Activated naive CD8-positive, alpha-beta T cell treated with anti-CD3 and anti-CD28 coated beads for 36 hours (primary cell): ENCODE measurements around the gene OR5K3. TPM values are rescaled to one million over a fixed set of nuclear protein-coding genes. Genes with fewer than 3 reads are reported as not detected.
A peak's percentile ranks its signal among the peaks of the same experiment; 100 is the strongest.

Source experiments
- DNase-seq: peaks from one replicate; pipeline ENCODE4 v3.0.0; 2021
- H3K27ac Mint-ChIP-seq: one replicate; pipeline ENCODE4 v1.8.0; 2022; ENCODE audit warnings: mild to moderate bottlenecking, moderate library complexity, mixed read lengths
- H3K27me3 Mint-ChIP-seq: one replicate; pipeline ENCODE4 v1.8.0; 2022; ENCODE audit warnings: mild to moderate bottlenecking, mixed read lengths
- H3K36me3 Mint-ChIP-seq: one replicate; pipeline ENCODE4 v1.8.0; 2021; ENCODE audit warnings: mild to moderate bottlenecking, mixed read lengths
- H3K4me1 Mint-ChIP-seq: one replicate; pipeline ENCODE4 v1.8.0; 2021; ENCODE audit warnings: mixed read lengths
- H3K4me3 Mint-ChIP-seq: one replicate; pipeline ENCODE4 v1.8.0; 2022; ENCODE audit warnings: mild to moderate bottlenecking, moderate library complexity, mixed read lengths
- H3K9me3 Mint-ChIP-seq: one replicate; pipeline ENCODE4 v1.8.0; 2022; ENCODE audit warnings: mixed read lengths
- total RNA-seq, 2 experiments: library from RNA; stranded (reverse); gene quantifications; one replicate each; pipeline ENCODE4 v1.2.3, GENCODE V29; 2021

OR5K3 gene, protein sequence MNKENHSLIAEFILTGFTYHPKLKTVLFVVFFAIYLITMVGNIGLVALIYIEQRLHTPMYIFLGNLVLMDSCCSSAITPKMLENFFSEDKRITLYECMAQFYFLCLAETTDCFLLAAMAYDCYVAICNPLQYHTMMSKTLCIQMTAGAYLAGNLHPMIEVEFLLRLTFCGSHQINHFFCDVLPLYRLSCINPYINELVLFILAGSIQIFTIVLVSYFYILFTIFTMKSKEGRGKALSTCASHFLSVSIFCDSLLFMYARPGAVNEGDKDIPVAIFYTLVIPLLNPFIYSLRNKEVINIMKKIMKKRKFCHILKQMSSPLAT
- not detected for total RNA-seq

DNA sequence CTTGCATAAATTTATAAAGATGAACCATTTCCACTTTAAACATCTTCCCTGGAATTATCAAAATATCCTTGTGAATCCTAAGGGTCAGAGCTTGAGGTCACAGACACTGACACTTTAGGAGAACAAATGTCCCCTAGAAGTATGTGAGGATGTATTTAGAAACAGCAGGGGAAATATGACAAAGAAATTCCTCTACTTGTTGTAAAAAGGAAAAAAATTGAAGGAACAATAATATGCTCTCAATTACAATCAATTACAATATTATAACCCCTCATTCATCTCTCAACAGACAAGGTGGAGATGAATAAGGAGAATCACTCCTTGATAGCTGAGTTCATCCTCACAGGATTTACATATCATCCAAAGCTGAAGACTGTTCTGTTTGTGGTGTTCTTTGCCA, at the start of gene OR5K3:
TSS of gene OR5K3 (plus strand) at position 301 of the 400 bp plus-strand sequence. CDS start at position 301, 0 bp downstream.
- Mint-ChIP-seq H3K9me3 (no peaks in the 10 kb centered on the region), H3K4me1 (no peaks in the 10 kb centered on the region), H3K27ac (no peak within 1 kb of the TSS), H3K4me3 (no peak within 1 kb of the TSS), H3K36me3 (no peaks in the 10 kb centered on the region), H3K27me3 (peaks cover 32% of the 10 kb centered on the region)
- no peak for DNase-seq

DNA sequence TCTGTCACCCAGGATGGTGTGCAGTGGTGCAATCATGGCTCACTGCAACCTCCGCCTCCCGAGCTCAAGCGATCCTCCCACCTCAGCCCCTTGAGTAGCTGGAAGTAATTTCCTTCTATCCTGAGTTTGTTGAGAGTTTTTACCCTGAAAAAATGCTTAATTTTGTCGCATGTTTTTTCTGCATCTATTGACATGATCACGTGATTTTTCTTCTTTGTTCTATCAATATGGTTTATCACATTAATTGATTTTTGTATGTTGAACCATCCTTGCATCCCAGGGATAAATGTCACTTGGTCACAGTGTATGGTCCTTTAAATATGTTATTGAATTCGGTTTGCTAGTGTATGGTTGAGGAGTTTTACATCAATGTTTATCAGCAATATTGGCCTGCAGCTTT, 48.7 kb upstream of the OR5K3 start:
- H3K27me3 Mint-ChIP-seq: peaks cover 25% of the 10 kb centered on the region
- no peak for DNase-seq
- no peaks in the 10 kb centered on the region for H3K4me1 Mint-ChIP-seq
- H3K4me3 Mint-ChIP-seq: no peak overlapping the region
- H3K36me3 Mint-ChIP-seq: no peaks in the 10 kb centered on the region
- H3K9me3 Mint-ChIP-seq: no peaks in the 10 kb centered on the region
- H3K27ac Mint-ChIP-seq: no peak overlapping the region

DNA sequence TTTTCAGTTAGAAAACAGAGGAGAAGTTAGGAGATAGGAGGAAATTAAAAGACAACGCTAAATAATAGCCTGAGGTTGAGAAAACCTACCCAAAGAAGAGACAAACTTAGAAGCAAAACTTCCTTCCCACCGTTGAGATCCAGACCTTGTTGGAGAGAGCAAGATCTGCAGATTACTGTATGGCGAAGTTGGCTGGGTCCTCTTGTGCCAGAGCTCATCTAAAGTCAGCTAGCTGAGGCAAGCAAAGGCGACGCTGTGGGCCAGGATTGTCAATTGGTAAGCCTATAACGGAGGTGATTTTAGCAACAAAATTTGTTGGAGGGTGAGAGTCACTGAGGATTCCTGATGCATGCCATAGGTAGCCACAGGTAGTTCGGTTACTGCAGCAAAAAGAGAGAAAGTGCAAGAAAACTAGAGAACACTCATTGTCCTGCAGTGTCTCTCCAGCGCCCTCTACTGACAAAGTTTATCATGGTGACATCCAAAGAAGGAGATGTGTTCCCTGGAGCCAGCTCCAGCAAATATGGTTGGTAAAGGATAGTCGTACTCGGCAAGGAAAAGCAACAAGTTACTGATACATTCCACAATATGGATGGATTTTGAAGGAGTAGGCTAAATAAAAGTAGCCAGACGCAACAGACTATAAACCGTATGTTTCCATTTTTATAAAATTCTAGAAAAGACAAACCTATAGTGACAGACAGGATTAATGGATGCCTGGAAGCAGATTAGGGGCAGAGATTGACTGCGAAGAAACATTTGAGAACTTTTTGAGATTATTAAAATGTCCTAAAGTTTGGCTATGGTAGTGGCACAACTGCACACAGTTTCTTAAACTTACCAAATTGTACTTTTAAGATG, 46.6 kb upstream of the OR5K3 start:
- Mint-ChIP-seq H3K27me3 (peaks cover 25% of the 10 kb centered on the region), H3K9me3 (no peaks in the 10 kb centered on the region), H3K4me1 (no peaks in the 10 kb centered on the region)

DNA sequence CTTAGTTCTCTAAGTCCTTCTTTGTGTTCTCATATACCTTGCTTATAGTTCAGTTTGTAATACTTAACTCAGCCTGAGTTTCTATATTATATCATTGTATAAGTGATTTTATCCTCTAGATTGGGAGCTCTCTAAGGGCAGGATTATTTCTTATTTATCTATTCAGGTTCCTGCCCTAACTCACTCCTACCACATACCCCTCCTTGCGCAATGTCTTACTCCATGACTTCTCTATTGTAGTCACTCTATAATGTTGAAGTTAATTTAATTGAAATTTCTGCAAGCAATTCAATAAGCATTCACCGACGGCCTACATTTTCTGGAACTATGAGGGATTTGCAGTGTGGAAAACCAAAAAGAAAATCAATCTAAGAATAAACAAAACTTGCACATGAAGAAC, 40.4 kb upstream of the OR5K3 start:
- Mint-ChIP-seq H3K36me3 (no peaks in the 10 kb centered on the region), H3K4me1 (no peaks in the 10 kb centered on the region), H3K9me3 (no peaks in the 10 kb centered on the region), H3K27me3 (peaks cover 12% of the 10 kb centered on the region), H3K27ac (no peak overlapping the region), H3K4me3 (no peak overlapping the region)
- DNase-seq: no peak

More for the DNA sequence above, 46.6 kb upstream of the OR5K3 start:
- peak; percentile 8 for DNase-seq
- no peak overlapping the region for H3K4me3 Mint-ChIP-seq
- no peak overlapping the region for H3K27ac Mint-ChIP-seq
- H3K36me3 Mint-ChIP-seq: no peaks in the 10 kb centered on the region

DNA sequence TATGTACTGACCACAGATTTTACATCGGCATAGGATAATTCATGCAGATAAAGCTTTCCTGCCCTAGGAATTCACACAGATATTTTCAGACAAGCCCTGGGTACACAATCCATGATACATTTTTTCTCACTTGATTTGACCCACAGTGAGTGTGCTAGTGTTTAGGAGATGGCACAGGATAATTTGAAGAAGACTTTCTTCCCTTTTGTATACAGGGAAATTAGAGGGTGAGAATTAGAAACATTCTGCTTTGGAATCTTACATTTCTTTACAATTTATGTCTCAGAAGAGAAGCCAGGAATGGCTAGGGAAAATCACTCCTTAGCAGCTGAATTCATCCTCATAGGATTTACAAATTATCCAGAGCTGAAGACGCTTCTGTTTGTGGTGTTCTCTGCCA, 36.9 kb upstream of the OR5K3 start, which contains the start of gene OR5K4:
TSS of gene OR5K4 (plus strand) at position 301 of the 400 bp plus-strand sequence. CDS start at position 301, 0 bp downstream.
- Mint-ChIP-seq H3K4me3 (no peak within 1 kb of the TSS), H3K27me3 (peaks cover 11% of the 10 kb centered on the region), H3K36me3 (no peaks in the 10 kb centered on the region), H3K9me3 (peaks cover 4% of the 10 kb centered on the region), H3K4me1 (no peaks in the 10 kb centered on the region), H3K27ac (no peak within 1 kb of the TSS)
- no peak for DNase-seq

DNA sequence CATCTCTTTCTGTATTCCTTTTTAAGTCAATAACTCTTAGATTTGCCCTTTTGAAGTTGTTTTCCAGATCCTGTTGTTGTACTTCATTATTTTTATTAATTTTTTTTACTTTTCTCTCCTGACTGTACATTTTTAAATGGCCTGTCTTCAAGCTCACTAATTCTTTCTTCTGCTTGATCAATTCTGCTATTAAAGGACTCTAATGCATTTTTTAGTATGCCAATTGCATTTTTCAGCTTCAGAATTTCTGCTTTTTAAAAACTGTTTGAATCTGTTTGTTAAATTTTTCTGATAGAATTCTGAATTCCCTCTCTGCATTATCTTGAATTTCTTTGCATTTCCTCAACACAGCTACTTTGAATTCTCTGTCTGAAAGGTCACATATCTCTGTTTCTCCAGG, 31.2 kb upstream of the OR5K3 start:
- Mint-ChIP-seq H3K4me3 (no peak overlapping the region), H3K9me3 (peaks cover 12% of the 10 kb centered on the region), H3K27me3 (peaks cover 3% of the 10 kb centered on the region), H3K4me1 (no peaks in the 10 kb centered on the region), H3K36me3 (no peaks in the 10 kb centered on the region), H3K27ac (no peak overlapping the region)
- no peak for DNase-seq

DNA sequence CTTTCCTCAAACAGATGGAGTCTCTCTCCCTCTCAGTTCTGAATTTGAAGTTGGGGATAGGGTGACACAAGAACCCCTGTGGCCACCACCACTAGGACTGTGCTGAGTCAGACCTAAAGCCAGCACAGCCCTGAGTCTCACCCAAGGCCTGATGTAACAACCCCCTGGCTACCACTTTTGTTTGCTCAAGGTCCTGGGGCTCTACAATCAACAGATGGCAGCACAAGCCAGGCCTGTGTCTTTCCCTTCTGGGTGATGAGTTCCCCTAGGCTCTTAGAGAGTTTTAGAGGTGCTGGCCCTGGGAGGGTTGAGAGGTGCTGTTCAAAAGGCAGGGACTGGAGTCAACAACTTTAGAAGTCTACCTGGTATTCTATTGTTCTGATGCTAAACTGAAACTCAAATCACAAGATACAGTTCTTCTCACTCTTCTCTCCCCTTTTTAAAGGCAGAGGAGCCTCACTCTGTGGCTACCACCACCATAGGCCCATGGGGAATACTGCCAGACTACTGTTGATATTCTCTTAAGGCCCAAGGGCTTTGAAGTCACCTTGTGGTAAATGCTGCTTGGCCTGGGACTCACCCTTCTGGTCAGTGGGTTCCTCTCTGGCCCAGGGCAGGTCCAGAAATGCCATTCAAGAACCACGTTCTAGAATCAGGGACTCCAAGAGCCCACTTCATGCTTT, 30.3 kb upstream of the OR5K3 start:
- DNase-seq: peak; percentile 4
- Mint-ChIP-seq H3K27me3 (peaks cover 3% of the 10 kb centered on the region), H3K36me3 (no peaks in the 10 kb centered on the region), H3K27ac (no peak overlapping the region), H3K9me3 (peaks cover 12% of the 10 kb centered on the region), H3K4me1 (no peaks in the 10 kb centered on the region), H3K4me3 (no peak overlapping the region)

DNA sequence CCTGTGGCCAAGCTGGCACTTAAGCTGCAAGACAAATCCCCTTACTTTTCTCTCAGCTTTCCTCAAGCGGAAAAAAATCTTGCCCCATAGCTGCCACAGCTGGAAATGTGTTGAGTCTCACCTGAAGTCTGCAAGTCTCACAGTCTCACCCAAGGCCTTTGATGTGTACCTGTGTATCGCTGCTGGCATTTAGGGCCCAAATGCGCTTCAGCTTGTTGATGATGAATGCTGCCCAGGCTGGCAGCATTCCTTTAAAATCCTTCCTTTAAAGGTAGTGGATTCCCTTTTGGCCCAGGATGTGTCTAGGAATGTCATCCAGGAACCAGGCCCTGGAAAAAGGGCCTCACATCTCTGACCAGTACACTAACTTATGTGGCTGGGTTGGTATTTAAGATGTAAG, 29.8 kb upstream of the OR5K3 start:
- Mint-ChIP-seq H3K27me3 (peaks cover 3% of the 10 kb centered on the region), H3K36me3 (no peaks in the 10 kb centered on the region), H3K4me3 (no peak overlapping the region), H3K27ac (no peak overlapping the region), H3K9me3 (peaks cover 14% of the 10 kb centered on the region), H3K4me1 (no peaks in the 10 kb centered on the region)
- no peak for DNase-seq

DNA sequence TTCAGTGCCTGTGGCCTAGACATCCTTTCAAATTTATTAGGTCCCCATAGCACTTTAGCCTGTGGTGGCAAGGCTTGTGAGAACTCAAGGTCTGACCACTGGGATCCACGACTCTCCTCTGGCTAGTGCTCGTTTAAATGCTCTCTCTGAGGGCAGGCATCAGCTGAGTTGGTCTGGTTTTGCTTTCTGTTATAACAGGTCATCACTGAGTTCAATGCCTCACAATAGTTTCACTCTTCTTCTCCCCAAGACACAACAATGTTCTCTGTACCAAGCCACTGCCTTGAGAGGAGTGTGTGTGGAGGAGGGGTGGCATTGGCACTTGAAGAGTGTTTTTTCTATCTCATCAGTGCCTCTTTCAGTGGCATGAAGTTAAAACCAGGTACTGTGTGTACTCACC, 29.2 kb upstream of the OR5K3 start:
- Mint-ChIP-seq H3K4me3 (no peak overlapping the region), H3K27ac (no peak overlapping the region), H3K36me3 (no peaks in the 10 kb centered on the region), H3K9me3 (peaks cover 15% of the 10 kb centered on the region), H3K4me1 (no peaks in the 10 kb centered on the region), H3K27me3 (peaks cover 3% of the 10 kb centered on the region)
- no peak for DNase-seq

DNA sequence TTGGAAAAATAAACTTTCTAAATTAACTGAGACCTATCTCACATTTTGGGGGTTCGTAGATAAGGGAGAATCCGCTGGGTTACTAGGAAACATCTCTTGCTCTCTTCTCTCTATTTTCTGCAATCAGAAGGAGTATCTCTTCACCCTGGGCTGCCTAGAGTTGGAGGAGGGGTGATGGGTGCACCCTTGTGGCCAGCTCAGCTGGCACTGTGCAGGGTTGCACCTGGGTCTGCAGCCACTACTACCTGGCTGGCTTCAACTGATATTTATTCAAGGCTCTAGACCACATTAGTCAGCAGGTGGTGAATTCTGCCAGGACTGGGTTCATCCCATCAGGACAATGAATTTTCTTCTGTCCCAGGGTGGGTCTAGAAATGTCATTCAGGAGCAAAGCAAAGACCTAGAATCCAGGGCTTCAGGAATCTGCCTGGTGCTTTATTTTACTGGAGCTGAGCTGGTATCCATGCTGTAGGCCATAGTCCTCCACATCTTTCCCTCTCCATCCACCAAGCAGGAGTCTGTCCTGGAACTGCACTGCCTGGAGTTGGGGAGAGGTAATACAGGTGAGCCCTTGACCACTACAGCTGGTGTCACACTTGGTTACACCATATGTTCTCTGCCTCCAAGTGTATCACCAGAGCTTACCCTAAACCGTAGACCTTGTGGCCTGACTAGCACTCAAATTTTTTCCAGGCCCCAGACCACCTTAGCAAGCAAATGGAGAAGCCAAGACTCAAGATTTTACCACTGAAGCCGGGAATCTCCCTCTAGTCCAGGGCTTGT, 22.8 kb upstream of the OR5K3 start:
- Mint-ChIP-seq H3K27me3 (peaks cover 5% of the 10 kb centered on the region), H3K27ac (no peak overlapping the region), H3K4me3 (no peak overlapping the region), H3K4me1 (peaks cover 4% of the 10 kb centered on the region), H3K36me3 (no peaks in the 10 kb centered on the region), H3K9me3 (peaks cover 5% of the 10 kb centered on the region)
- no peak for DNase-seq

DNA sequence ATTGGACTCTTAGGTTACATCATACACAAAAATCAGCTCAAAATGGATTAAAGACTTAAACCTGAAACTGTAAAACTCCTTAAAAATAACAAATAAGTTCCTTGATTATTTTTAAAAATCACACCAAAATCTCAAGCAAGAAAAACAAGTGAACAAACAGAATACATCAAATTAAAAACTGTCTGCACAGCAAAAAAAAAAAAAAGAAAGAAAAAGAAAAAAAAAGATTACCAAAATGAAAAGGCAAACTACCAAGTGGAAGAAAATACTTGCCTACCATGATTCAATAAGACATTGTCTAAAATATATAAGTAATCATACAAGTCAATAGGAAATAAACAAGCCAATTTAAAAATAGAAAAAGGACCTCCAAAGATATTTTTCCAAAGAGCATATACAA, 19.3 kb upstream of the OR5K3 start:
- no peak overlapping the region for H3K27ac Mint-ChIP-seq

DNA sequence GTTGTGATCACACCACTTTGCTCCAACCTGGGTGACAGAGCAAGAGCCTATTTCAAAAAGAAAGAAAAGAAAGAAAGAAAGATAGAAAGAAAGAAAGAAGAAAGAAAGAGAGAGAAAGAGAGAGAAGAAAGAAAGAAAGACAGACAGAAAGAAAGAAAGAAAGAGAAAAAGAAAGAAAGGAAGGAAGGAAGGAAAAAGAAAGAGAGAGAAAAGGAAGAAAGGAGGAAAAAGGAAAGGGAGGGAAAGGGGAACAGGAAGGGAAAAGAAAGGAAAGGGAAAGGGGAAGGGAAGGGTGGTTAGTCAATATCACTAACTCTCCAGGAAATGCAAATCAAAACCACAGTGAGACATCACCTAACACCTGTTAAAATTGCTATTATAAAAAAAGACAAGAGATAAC, 18.6 kb upstream of the OR5K3 start:
- peaks cover 3% of the 10 kb centered on the region for H3K9me3 Mint-ChIP-seq
- no peaks in the 10 kb centered on the region for H3K36me3 Mint-ChIP-seq
- H3K27me3 Mint-ChIP-seq: peaks cover 5% of the 10 kb centered on the region
- no peak overlapping the region for H3K4me3 Mint-ChIP-seq
- no peak for DNase-seq
- H3K27ac Mint-ChIP-seq: no peak overlapping the region
- H3K4me1 Mint-ChIP-seq: peaks cover 4% of the 10 kb centered on the region

More for the DNA sequence above, 19.3 kb upstream of the OR5K3 start:
- Mint-ChIP-seq H3K9me3 (peaks cover 3% of the 10 kb centered on the region), H3K36me3 (no peaks in the 10 kb centered on the region), H3K4me3 (no peak overlapping the region), H3K4me1 (peaks cover 4% of the 10 kb centered on the region), H3K27me3 (peaks cover 5% of the 10 kb centered on the region)
- no peak for DNase-seq

DNA sequence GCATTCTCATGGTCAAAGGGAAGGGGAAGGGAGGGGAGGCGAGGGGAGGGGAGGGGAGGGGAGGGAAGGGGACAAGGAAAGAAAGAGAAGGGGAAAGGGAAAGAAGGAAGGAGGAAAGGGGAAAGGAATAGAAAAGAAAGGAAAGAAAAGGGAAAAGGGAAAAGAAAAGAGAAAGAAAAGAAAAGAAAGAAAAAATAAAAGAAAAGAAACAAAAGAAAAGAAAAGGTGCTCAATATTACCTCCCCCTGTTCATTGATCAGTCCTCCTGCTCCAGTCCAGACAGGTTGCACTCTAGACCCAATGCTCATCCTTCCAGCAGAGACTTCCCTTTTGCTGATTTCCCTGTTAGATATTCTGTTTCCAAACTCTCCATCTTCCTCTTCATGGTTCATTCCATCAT, 18.0 kb upstream of the OR5K3 start:
- Mint-ChIP-seq H3K27ac (no peak overlapping the region), H3K36me3 (no peaks in the 10 kb centered on the region), H3K4me1 (peaks cover 4% of the 10 kb centered on the region), H3K27me3 (peaks cover 5% of the 10 kb centered on the region), H3K4me3 (no peak overlapping the region), H3K9me3 (peaks cover 3% of the 10 kb centered on the region)
- DNase-seq: no peak

DNA sequence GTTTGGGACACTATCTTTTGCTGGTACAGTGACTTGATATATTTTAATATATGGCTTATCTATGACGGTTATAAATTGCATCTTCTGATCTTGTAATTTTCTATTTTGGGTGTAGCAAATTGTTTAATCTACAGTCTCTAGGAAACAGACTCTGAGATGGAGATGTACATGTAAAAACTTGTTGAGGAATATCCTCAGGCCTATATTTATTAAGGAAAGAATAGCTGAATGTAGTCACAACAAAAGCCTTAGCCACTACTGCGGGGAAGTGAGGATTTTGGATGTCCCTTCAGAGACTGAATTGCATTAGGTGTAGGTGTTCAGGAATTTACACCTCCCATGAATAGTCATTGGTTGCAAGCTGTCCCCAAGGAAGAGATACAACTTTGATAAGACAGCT, 13.8 kb upstream of the OR5K3 start:
- Mint-ChIP-seq H3K9me3 (peaks cover 2% of the 10 kb centered on the region), H3K4me3 (no peak overlapping the region), H3K36me3 (no peaks in the 10 kb centered on the region), H3K27ac (no peak overlapping the region), H3K27me3 (peaks cover 4% of the 10 kb centered on the region), H3K4me1 (peaks cover 4% of the 10 kb centered on the region)
- no peak for DNase-seq
